ENCODE data around the gene ACAD8. TPM values are rescaled to one million over a fixed set of nuclear protein-coding genes. Genes with fewer than 3 reads are reported as not detected.

The ACAD8 gene
- total and polyA plus RNA-seq, 2 of the 8 experiments (the other 6 are each of a cell fraction or from before 2014, with no cell fraction given): 45.8 to 52.7 TPM

- no peak for TF ChIP-seq CTCF (IDR thresholded peaks at IDR 0.05; ENCODE audit: control extremely low read depth in 1 of 3, insufficient read depth in 1 of 3, low read depth in 1 of 3, low read length in 3 of 3)
- no peak for TF ChIP-seq YY1 (IDR thresholded peaks at IDR 0.05; ENCODE audit: low read depth, low read length)
- no peak for TF ChIP-seq BRCA1 (IDR thresholded peaks at IDR 0.05; ENCODE audit: low read depth, low read length)
- TF ChIP-seq CHD7 (IDR thresholded peaks at IDR 0.05; ENCODE audit: insufficient replicate concordance, low read length): no peak
- TF ChIP-seq BACH1 (IDR thresholded peaks at IDR 0.05; ENCODE audit: low read length): no peak
- TF ChIP-seq NANOG (IDR thresholded peaks at IDR 0.05; ENCODE audit: insufficient read depth, low read depth, low read length, poor library complexity, severe bottlenecking): no peak
- no peak for TF ChIP-seq RBBP5 (IDR thresholded peaks at IDR 0.05; ENCODE audit: borderline replicate concordance, low read depth, low read length)
Observed at GRCh38 chr11:134223121-134223520, 30.2 kb upstream of the ACAD8 start (continued).

Data from H1 (cell line).